Kidney (tissue), 14 donors: ENCODE results near the gene STK32A. TPM values are rescaled to one million over a fixed set of nuclear protein-coding genes. Genes with fewer than 3 reads are reported as not detected.
"Not testable (repeated sequence)": the region's sequence is repeated elsewhere in the genome, so short reads cannot be mapped to it uniquely, and the experiment has no call there.

ENCODE experiments used
- DNase-seq, 5 donors: peaks; one replicate each; pipeline ENCODE4 v3.0.0-alpha.2; 2013 to 2020
- FAIRE-seq: peaks from 2 replicates; lab custom pipeline; 2012; peaks lifted over from hg19 to GRCh38; lab: Jason Lieb, UNC
- H3K27ac ChIP-seq, 2 donors: one replicate each; pipeline ENCODE4 v1.7.0; 2013; ENCODE audit warnings: low read depth in 2 of 2, low read length in 2 of 2, inconsistent platforms in 1 of 2
- H3K27me3 ChIP-seq: one replicate; pipeline ENCODE4 v1.7.1; 2013; ENCODE audit warnings: low read length, inconsistent platforms; ENCODE audit not compliant: control insufficient read depth, insufficient read depth
- H3K36me3 ChIP-seq, 3 donors: one replicate each; pipeline versions ENCODE4 v1.7.0 to v1.7.1; 2013; ENCODE audit warnings: low read length in 3 of 3, control low read depth in 1 of 3, inconsistent platforms in 1 of 3; ENCODE audit not compliant: insufficient read depth in 3 of 3, control insufficient read depth in 2 of 3
- H3K4me1 ChIP-seq, 3 donors: one replicate each; pipeline versions ENCODE4 v1.7.0 to v1.7.1; 2013; ENCODE audit warnings: low read length in 3 of 3, inconsistent platforms in 1 of 3, low read depth in 1 of 3; ENCODE audit not compliant: control insufficient read depth in 2 of 3, insufficient read depth in 2 of 3
- H3K4me3 ChIP-seq, 3 donors: one replicate each; pipeline versions ENCODE4 v1.7.0 to v1.8.1; 2013; ENCODE audit warnings: low read length in 3 of 3, control low read depth in 1 of 3, inconsistent platforms in 1 of 3
- H3K9ac ChIP-seq, 3 donors: one replicate each; pipeline versions ENCODE4 v1.7.0 to v1.7.1; 2013; ENCODE audit warnings: low read length in 3 of 3, control low read depth in 1 of 3, inconsistent platforms in 1 of 3
- H3K9me3 ChIP-seq, 3 donors: one replicate each; pipeline versions ENCODE4 v1.7.0 to v1.7.1; 2013; ENCODE audit warnings: low read length in 3 of 3, control low read depth in 1 of 3, inconsistent platforms in 1 of 3; ENCODE audit not compliant: control insufficient read depth in 2 of 3, insufficient read depth in 1 of 3
- intact Hi-C: fragments of 100-400 bp; cut with DNase I; formaldehyde crosslinking; loops from one replicate; pipeline ENCODE4 v1.11.1; 2022
- polyA plus RNA-seq: library from polyadenylated mRNA; stranded (reverse); fragments of 350-450 nt; fragmentation: Illumina TruSeq; extraction: RNeasy Lipid Tissue Mini Kit (QIAGEN cat#74804); gene quantifications from one replicate; pipeline ENCODE4 v1.2.3, GENCODE V29; 2014; ENCODE audit warnings: low read depth, low replicate concordance; ENCODE audit not compliant: insufficient read depth
- total RNA-seq: library from RNA; stranded (reverse); fragmentation: NEBNext Ultra II Directional; extraction: Animal tissue kit (Norgen Biotek cat#: 25700); gene quantifications from one replicate; pipeline ENCODE4 v1.2.1, GENCODE V29; 2021
- TF ChIP-seq, protein P1 (sequence below): IDR thresholded peaks from 3 replicates; pipeline ENCODE4 v1.5.1; 2012; ENCODE audit warnings: mild to moderate bottlenecking, moderate library complexity, borderline replicate concordance; ENCODE audit not compliant: insufficient read depth; ENCODE audit errors: extremely low read depth
- donor health status: control.
- donor health status: control.
- donor health status: control.
- donor health status: control.
- donor health status: control.
- donor health status: DM: yes; HTN: yes; CAD: no.
- donor health status: Normal renal cell carcinoma (clear cell type).

STK32A gene
- total and polyA plus RNA-seq, 2 donors from 2014 or later = 7.8 to 8.6 TPM

DNA sequence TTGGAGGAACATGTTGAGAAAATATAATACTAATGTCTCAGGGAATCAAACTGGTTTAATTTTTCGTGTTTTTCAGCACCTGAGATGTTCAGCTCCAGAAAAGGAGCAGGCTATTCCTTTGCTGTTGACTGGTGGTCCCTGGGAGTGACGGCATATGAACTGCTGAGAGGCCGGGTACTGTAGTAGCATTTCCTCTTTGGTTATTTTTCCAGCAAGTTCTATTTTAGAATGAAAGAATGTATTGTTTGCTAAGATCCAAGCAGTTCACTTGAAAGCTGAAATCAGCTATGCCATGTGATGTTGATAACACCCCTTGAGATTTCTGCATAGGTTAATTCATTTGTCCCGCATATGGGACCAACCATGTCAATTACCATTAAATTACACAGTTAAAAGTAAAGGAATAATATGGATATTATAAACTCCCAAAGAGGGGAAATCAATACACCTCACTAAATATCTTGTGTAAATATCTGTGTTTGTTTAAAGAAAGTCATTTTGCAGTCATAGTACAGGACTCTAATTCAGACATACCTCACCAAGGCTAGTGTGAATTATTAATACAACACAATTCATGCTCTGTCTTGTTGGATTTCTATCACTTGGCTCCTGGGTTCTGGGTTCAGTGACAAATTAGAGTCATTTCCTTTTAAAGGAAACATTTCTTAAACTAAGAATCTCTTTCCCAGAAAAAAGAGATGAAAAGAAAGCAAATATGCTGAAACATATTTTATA lies 126.8 kb downstream of the STK32A start:
- intact Hi-C loops = no loop called here
- Histone ChIP-seq H3K9ac (no peak overlapping the region), H3K4me3 (no peak overlapping the region), H3K27me3 (no peaks in the 10 kb centered on the region), H3K9me3 (no peaks in the 10 kb centered on the region), H3K27ac (no peak overlapping the region), H3K4me1 (no peaks in the 10 kb centered on the region), H3K36me3 (no peaks in the 10 kb centered on the region)
- DNase-seq (no peak), FAIRE-seq (no peak)
- TF ChIP-seq, protein P1, sequence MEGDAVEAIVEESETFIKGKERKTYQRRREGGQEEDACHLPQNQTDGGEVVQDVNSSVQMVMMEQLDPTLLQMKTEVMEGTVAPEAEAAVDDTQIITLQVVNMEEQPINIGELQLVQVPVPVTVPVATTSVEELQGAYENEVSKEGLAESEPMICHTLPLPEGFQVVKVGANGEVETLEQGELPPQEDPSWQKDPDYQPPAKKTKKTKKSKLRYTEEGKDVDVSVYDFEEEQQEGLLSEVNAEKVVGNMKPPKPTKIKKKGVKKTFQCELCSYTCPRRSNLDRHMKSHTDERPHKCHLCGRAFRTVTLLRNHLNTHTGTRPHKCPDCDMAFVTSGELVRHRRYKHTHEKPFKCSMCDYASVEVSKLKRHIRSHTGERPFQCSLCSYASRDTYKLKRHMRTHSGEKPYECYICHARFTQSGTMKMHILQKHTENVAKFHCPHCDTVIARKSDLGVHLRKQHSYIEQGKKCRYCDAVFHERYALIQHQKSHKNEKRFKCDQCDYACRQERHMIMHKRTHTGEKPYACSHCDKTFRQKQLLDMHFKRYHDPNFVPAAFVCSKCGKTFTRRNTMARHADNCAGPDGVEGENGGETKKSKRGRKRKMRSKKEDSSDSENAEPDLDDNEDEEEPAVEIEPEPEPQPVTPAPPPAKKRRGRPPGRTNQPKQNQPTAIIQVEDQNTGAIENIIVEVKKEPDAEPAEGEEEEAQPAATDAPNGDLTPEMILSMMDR = no peak

DNA sequence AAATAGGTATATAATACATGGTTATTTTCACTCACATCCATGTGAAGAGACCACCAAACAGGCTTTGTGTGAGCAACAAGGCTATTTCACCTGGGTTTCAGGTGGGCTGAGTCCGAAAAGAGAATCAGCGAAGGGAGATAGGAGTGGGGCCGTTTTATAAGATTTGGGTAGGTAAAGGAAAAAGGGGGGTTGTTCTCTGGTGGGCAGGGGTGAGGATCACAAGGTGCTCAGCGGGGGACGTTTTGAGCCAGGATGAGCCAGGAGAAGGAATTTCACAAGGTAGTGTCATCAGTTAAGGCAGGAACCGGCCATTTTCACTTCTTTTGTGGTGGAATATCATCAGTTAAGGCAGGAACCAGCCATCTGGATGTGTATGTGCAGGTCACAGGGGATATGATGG lies 132.6 kb downstream of the STK32A start:
- H3K4me1 ChIP-seq, H3K27me3 ChIP-seq, FAIRE-seq, H3K9ac ChIP-seq, H3K9me3 ChIP-seq, H3K4me3 ChIP-seq, H3K27ac ChIP-seq, DNase-seq, intact Hi-C loops, H3K36me3 ChIP-seq: not testable (repeated sequence)

DNA sequence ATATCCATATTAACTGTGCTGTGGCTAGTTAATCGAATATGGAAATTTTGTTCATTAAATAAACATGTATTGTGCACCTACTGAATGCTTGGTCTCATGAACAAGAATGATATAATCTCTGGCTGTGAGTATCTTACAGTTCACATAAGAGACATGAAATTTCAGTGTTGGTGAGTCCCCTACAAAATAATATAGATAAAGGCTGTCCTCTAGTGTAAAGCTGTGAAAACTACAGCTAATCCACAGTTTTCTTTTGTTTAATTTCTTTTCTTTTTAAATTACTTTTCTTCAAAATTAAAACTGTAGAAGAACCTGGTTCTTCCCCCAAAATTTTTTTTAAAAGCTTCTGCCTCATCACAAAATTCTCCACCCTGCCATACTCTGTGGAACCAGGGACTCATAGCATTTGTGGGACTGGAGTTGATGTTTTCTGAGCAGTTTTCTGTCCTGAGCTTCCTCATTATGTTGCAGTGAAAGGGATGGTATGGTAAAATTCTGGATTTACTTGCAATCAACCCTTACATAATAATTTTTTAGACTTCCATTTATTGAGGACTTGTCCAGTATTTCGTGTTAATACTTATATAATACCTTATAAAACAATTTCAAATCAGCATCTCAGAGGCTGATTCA lies 135.0 kb downstream of the STK32A start:
- H3K9me3 ChIP-seq = no peaks in the 10 kb centered on the region
- no peak overlapping the region for H3K9ac ChIP-seq
- H3K27ac ChIP-seq = no peak overlapping the region
- intact Hi-C loops = loop anchor here (10.0 kb wide), 1 partner anchor 145 kb away; no protein-coding TSS in a partner anchor
- no peak overlapping the region for H3K4me3 ChIP-seq
- H3K36me3 ChIP-seq = no peaks in the 10 kb centered on the region
- H3K4me1 ChIP-seq = no peaks in the 10 kb centered on the region
- TF ChIP-seq, protein P1 = peak; percentile 65
- no peak for FAIRE-seq
- peak in 2 of 5 donors; percentile 35 to 46 for DNase-seq
- no peaks in the 10 kb centered on the region for H3K27me3 ChIP-seq

DNA sequence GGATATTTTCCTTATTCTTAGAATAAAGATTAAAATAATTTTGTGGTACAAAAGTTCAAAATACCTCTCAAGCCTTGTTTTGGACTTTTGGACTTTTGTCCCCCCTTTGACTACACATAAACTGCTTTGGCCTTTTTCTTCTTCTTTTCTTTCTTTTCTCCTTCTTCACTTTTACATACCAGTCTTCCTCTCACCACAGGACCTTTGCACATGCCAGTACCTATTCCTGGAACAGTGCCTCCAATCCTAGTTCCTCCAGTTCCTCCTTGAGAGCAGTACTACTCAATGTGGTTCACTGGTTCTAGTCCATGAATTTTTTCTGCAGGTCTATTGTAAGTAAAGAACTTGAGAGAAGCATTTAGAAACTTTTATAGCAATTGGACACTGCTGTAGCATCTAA lies 136.5 kb downstream of the STK32A start:
- H3K4me3 ChIP-seq = no peak overlapping the region
- H3K27me3 ChIP-seq = no peaks in the 10 kb centered on the region
- H3K9me3 ChIP-seq = no peaks in the 10 kb centered on the region
- no peak overlapping the region for H3K27ac ChIP-seq
- H3K4me1 ChIP-seq = no peaks in the 10 kb centered on the region
- no peak overlapping the region for H3K9ac ChIP-seq
- TF ChIP-seq, protein P1 = no peak
- H3K36me3 ChIP-seq = no peaks in the 10 kb centered on the region
- intact Hi-C loops = loop anchor here (10.0 kb wide), 1 partner anchor 146 kb away; no protein-coding TSS in a partner anchor
- no peak for FAIRE-seq
- DNase-seq = no peak
